CD4-positive, alpha-beta T cell treated with Interleukin-17A for 1 hour (primary cell): ENCODE measurements around the gene ZNF205.
A peak's percentile ranks its signal among the peaks of the same experiment; 100 is the strongest.
"Not testable (repeated sequence)": the region's sequence is repeated elsewhere in the genome, so short reads cannot be mapped to it uniquely, and the experiment has no call there.

Experiments used
- DNase-seq: peaks from one replicate; pipeline ENCODE4 v3.0.0-alpha.2; 2020

ZNF205 gene

DNA sequence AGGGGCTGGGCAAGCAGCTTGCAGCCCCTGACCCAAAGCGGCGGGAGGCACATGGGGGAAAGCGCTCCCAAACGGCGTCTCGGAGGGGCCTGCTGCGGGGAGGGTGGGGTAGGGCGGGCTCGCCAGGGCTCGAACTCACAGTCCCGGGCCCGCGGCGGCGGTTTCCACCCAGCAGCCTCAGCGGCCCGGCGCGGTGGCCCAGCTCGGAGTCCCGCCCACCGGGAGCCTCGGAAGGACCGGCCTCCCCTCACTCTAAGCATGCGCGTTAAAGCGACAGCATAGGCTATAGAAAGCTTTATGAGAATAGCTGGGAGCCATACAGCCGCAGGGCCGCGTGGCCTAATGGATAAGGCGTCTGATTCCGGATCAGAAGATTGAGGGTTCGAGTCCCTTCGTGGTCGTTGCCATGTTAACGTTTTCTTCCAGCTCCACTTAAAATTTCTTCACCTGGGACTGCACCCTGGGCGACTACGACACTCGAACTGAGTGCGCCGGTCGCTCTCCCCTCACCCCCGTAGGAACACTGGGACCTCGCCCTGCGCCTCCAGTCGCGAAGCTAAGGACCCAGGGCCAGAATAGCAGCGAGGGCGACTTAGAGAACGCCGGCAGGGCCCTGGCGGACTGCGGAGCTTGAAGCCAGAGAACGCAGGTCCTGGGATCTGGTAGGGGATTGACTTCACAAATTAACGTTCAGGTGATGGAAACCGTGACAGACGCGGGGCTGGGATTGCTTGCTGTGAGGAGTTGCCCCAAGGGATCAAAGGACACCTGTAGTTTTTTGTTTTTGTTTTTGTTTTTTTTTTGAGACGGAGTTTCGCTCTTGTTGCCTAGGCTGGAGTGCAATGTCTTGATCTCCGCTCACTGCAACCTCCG is 38.2 kb downstream of the ZNF205 start:
- DNase-seq: peak; percentile 99

DNA sequence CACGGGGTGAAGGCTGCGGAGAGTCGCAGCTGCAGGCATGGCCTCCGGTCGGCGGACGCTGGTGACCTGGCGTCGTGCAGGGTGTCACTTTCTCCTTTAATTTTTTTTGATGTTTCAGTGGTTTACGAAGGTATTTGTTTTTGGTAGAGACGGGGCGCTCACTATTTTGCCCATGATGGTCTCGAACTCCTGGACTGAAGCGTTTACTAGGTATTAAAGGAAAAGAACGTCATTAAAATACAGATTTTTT is 39.6 kb downstream of the ZNF205 start:
- peak; percentile 63 for DNase-seq

DNA sequence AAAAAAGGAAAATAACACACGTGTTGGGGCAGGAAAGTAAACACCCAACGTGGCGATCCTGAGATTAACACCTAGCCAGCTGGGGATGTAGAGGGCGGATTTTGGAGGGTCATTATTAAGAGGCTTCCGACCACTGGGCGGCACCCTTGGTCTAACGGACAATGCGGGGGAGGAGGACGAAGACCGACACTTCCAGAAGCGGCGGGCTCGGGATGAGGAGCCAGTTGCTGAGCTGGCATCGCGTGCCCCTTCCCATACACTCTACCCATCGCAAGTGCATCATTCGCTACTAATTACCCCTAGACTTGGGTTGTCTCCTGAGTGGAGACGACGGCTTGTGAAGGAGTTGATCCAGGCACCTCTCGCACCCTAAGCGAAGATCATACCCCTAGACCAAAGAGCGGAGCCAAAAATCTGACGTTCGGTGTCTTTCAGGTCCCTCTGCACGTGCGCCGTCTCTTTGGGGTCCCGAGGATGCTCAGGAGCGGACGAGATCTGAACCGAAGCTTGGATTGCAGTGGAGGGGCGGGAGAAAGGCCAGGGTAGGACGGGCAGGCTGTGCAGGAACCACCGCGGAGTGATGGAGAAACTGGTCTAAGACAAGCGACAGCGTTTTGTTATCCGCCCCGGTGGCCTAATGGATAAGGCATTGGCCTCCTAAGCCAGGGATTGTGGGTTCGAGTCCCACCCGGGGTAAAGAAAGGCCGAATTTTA is 40.0 kb downstream of the ZNF205 start:
- DNase-seq: peak; percentile 88

DNA sequence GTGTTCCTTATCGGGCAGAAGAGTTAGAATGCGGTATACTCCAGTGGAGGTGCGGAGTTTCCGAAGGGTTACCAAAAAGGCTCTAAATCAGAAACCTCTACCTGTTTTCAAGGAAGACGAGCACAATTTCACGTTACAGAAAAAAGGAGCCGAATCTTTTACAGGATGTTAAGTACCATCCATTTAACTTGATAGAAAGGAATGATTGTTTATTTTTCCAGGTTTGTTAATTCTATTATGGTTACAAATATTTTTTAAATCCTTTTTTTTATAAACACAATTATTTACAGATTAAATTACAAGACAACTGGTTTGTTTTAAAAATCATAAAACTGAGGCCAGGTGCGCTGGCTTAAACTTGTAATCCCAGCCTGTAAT is 40.6 kb downstream of the ZNF205 start:
- DNase-seq: no peak

DNA sequence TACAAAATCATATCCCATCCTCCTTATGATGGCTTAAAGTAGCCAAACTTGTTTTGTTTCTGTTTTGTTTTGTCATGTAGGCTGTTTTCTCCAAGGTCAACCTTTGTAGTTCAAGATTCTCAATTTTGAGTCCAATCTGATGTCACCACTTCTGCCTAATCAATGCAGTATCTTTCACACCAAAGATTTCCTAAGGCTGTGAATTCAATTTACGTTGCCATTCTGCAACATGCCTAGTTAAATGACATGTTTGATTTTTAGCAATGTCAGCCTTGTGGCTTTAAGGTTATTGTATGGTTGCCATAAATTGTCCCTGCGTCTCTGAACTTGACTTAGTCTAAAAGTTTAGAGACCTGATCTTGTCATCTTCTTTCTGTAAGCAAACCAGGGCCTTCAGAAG is 42.8 kb downstream of the ZNF205 start:
- DNase-seq: no peak

DNA sequence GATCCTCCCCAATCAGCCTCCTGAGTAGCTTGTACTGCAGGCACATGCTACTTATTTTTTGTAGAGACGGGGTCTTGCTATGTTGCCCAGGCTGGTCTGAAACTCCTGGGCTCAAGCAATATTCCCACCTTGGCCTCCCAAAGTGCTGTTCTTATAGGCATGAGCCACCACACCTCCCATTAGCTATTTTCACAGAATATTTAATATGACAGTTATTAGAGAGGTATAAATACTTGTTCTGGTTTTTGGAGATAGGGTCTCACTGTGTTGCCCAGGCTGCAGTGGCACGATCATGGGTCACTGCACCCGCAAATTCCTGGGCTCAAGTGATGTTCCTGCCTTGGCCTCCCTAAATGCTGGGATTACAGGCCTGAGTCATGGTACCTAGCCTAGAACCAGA is 43.6 kb downstream of the ZNF205 start:
- no peak for DNase-seq

DNA sequence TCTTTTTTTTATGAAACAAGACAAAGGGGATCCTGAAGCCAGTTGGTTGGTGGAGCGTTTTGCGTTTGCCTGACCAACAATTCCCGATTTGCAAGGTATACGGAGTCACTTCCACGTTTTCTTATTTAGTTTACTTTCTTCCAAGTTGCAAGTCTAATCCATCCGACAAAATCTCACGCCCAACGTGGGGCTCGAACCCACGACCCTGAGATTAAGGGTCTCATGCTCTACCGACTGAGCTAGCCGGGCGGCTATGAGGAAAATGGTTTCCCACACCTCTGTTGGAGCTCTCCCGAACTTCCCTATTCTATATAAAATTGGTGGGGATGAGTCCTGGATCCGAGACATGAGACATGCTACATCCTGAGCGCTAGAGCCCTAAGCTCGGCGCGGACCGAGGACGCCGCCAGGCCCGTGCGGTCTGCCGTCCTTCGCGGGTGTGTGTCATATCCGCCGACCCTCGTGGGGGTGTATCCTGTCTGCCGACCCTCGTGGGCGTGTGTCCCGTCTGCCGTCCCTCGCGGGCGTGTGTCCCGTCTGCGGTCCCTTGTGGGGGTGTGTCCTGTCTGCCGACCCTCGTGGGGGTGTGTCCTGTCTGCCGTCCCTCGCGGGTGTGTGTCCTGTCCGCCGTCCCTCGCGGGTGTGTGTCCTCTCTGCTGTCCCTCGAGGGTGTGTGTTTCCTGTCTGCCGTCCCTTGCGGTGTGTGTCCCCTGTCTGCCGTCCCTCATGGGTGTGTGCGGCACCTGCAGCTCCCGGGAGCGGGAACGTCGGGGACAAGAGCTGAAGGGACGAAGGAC is 45.0 kb downstream of the ZNF205 start:
- peak; percentile 74 for DNase-seq

DNA sequence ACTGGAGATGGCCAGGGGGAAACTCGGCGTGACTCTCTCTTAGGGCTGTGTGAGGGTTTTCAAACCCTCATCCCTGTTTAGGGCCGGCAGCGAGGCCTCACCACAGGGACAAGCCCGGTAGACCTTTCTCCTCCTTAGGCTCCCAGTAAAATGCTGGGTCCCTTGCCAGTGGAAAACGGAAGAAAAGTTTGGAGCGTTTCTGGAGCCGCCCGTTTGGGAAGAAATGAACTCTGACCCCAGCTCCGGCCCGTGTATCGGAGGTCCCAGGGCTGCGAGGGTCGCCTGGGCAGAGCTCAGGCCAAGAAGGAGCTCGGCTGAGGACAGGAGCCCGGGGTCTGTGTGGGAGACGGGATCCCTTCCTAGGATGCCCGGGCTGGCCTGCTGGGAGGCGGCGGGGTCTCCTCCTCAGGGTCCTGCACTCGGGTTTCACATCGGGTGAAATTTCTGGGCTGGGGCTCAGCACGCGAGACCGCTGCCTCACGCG is 45.7 kb downstream of the ZNF205 start:
- no peak for DNase-seq

DNA sequence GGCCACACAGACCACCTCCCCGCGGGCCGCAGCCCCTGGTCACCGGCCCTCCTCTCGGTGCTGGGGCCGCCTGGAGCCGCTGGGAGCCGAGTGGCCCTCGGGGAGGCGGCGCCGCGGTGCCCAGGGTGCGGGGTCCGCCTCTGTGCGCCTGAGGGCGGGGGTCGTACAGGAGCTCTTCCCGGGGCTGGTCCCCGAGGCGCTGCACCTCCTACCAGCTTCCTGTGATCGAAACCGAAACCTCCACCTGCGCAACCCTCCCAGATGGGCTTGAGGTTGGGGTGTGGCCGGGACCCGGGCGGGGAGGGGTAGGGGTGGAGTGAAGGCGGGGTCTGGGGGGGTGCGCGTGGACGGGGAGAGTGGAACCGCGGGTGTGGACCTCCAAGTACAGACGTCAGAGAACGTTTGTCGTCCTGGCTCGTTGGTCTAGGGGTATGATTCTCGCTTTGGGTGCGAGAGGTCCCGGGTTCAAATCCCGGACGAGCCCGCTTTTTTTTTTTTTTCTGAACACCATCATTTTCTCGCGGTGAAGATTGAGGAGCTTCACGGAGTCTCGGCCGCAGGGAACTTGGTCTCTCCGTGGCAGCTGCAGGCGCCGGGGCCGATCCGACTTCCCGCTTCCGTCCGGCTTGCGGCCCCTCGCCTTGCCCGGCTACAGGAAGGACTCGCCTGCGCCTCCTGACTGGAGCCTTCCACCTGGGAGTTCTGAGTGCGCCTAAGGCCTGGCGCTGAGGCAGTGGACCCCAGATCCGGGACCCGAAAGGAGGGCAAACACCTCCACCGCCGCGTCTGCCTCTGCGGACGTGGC is 46.3 kb downstream of the ZNF205 start:
- DNase-seq: peak; percentile 96

DNA sequence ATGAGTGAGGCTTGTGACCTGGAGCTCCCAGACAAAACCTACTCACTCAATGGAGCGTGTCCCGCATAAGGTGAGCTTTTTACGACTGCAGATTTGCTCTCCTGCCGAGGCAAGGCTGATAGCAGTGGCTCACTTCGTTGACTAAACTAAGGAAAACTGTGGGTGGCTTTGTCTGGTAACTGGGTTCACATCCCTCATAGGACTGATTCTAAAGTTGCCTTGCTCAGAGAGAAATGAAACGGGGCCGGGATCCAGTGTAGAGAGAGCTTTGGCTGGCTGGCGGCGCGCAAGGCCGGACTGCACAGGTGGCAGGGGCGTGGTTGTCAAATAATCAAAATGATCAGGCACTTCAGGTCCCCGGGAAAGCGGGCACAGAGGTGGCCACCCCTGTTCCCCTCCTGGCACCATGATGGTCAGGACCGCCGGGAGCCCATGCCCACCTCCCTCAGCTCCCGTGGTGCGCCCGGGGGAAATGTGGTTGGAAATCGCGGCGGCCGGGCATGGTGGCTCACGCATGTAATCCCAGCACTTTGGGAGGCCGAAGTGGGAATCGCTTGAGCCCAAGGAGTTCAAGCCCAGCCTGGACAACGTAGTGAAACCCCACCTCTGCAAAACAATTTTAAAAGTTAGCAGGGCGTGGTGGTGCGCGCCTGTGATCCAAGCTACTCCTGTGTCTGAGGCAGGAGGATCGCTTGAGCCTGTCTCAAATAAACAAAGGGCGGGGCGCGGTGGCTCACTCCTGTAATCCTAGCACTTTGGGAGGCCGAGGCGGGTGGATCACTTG is 49.0 kb downstream of the ZNF205 start:
- DNase-seq: no peak

DNA sequence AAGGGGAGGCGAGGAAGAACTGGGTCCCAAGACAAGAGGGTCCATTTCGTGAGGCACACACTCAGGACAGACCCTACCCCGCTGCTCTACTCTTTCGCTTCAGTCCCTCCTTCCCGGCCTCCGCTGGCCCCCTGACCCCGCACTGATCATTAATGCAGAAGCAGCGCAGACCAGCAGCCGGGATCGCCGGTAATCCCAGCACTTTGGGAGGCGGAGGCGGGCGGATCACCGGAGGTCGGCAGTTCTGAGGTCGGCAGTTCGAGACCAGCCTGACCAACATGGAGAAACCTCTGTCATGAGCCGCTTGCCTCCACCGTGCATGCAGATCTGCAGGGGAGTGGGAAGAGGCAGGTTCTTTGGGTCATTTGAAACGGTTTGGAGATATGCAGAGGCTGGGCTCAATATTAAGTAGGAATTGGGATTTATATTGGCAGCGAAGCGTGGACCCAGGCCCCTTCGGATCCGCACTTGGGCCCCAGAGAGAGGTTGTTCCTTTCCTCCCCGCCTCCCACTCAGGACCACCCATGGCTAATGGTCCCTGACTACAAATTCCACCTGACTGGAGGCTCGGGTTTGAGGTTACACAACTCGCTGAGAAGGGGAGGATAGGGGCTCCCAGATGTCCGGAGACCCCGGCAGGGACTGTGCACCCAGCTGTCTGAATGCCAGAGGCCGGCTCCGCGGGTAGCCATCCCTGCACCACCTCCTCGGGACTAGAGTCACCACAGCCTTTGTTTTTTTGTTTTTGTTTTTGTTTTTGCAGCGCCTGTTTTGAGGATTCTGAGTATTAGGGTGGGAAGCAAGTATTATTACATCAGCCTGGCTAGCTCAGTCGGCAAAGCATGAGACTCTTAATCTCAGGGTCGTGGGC is 52.0 kb downstream of the ZNF205 start:
- no peak for DNase-seq

DNA sequence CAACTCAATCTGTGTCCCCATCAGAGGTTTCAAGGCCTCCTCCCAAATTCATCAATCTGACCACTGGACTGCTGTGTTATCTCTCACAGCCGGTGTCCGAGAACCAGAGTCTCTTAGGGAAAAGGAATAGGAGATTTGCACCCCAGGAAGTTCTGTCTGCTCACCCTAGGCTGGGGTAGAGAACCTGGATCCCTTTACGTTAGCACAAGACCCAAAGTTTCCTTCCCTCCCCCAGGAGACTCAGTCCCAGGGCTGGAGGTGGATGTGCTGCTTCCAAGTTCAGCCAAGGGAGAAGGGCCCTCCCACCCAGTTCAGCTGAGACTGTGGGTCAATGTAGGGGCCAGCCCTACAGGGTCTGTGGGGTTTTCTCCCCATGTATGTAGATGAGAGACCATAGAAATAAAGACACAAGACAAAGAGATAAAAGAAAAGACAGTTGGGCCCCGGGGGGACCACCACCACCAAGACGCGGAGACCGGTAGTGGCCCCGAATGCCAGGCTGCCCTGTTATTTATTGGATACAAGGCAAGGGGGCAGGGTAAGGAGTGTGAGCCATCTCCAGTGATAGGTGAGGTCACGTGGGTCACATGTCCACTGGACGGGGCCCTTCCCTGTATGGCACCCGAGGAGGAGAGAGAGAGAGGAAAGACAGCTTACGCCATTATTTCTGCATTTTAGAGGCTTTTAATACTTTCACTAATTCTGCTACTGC is 52.9 kb downstream of the ZNF205 start:
- no peak for DNase-seq

DNA sequence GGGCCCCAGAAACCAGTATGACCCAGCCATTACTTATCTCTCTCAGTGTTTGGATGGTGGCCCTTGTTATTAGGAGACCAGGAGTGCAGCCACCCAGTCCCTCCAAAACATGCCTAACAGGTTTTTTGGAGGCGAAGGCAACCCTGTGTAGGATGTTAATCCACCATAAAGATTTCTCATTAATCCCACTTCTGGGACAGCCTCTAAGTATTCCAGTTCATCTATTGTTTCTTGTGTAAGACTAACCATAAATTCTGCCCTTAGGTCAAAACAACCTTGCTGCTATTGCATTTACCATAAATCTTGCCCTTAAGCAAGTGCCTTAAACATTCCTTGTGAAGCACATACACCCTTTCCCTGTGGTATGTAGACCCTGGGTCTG is 54.1 kb downstream of the ZNF205 start:
- no peak for DNase-seq

DNA sequence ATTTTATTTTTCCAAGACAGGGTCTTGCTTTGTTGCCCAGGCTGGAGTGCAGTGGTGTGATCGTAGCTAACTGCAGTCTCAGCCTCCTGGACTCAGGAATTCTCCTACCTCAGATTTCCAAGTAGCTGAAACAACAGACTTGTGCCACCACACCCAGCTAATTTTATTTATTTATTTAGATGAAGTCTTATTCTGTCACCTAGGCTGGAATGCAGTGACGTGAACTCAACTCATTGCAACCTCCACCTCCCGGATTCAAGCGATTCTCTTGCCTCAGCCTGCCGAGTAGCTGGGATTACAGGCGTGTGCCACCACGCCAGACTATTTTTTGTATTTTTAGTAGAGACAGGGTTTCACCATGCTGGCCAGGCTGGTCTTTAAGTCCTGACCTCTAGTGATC is 56.3 kb downstream of the ZNF205 start:
- not testable (repeated sequence) for DNase-seq
